Caco-2 (cell line): ENCODE data around the gene RAD51B. TPM values are rescaled to one million over a fixed set of nuclear protein-coding genes. Genes with fewer than 3 reads are reported as not detected.

Experiments used
- BruUV-seq: library from RNA; stranded (reverse); fragments of 400-500 nt; replicated peaks from 2 replicates; lab custom pipeline; 2021; lab: Mats Ljungman, UMichigan
- CTCF ChIA-PET: fragments of 300-600 bp; sonication (Branson Sonifier 250); formaldehyde crosslinking; loops from one replicate; lab custom pipeline; 2022; ENCODE audit warnings: antibody characterized with exemption; lab: Charles Lee
- POLR2A ChIA-PET: fragments of 300-600 bp; sonication (Branson Sonifier 250); formaldehyde crosslinking; loops from one replicate; lab custom pipeline; 2022; ENCODE audit warnings: antibody characterized with exemption; lab: Charles Lee
- DNase-seq, 2 experiments: peaks; one replicate each; pipeline versions ENCODE4 v3.0.0 to v3.0.0-alpha.2; 2020 to 2022
- H3K27me3 ChIP-seq: replicated peaks from 2 replicates; pipeline ENCODE4 v1.6.0; 2011; ENCODE audit warnings: low read length; ENCODE audit not compliant: control insufficient read depth, insufficient read depth
- H3K36me3 ChIP-seq: 2 replicates; pipeline ENCODE4 v1.5.1; 2011; ENCODE audit warnings: low read length; ENCODE audit not compliant: control insufficient read depth, insufficient read depth
- H3K4me1 ChIP-seq: fragments of 250-450 bp; sonication (Bioruptor Pico); 2 replicates; pipeline ENCODE4 v1.5.1; 2020; ENCODE audit warnings: mild to moderate bottlenecking
- H3K4me3 ChIP-seq: 2 replicates; pipeline ENCODE4 v1.5.1; 2011; ENCODE audit warnings: low read depth, mild to moderate bottlenecking, control low read depth, low read length
- H3K9me3 ChIP-seq: fragments of 250-450 bp; sonication (Bioruptor Pico); 2 replicates; pipeline ENCODE4 v1.5.1; 2020; ENCODE audit warnings: mild to moderate bottlenecking, moderate library complexity
- H3K27ac Mint-ChIP-seq: one replicate; pipeline ENCODE4 v1.8.0; 2022; ENCODE audit warnings: mixed read lengths; ENCODE audit not compliant: unreplicated experiment
- H3K27me3 Mint-ChIP-seq: one replicate; pipeline ENCODE4 v1.8.0; 2022; ENCODE audit warnings: mixed read lengths; ENCODE audit not compliant: insufficient read depth, unreplicated experiment
- H3K36me3 Mint-ChIP-seq: one replicate; pipeline ENCODE4 v1.8.0; 2022; ENCODE audit warnings: mild to moderate bottlenecking, mixed read lengths; ENCODE audit not compliant: insufficient read depth, unreplicated experiment
- H3K4me1 Mint-ChIP-seq: one replicate; pipeline ENCODE4 v1.8.0; 2022; ENCODE audit warnings: low read depth, mixed read lengths; ENCODE audit not compliant: unreplicated experiment
- H3K4me3 Mint-ChIP-seq: one replicate; pipeline ENCODE4 v1.8.0; 2022; ENCODE audit warnings: mild to moderate bottlenecking, moderate library complexity, mixed read lengths; ENCODE audit not compliant: unreplicated experiment
- H3K9me3 Mint-ChIP-seq: one replicate; pipeline ENCODE4 v1.8.0; 2022; ENCODE audit warnings: mixed read lengths; ENCODE audit not compliant: unreplicated experiment
- intact Hi-C: fragments of 100-400 bp; cut with micrococcal nuclease; formaldehyde crosslinking; loops from one replicate; pipeline ENCODE4 v1.10.0; 2022; ENCODE audit not compliant: unreplicated experiment
- total RNA-seq: library from RNA; stranded (reverse); gene quantifications from 2 replicates; pipeline ENCODE4 v1.2.3, GENCODE V29; 2022
- TF ChIP-seq, protein P1 (sequence below), 2 experiments: fragments of 200-600 bp in 1 of 2; IDR thresholded peaks; 1 replicate in 1 of 2; 2 replicates in 1 of 2; pipeline versions ENCODE4 v1.5.1 to v1.8.0; 2011 to 2022; ENCODE audit warnings: antibody characterized with exemption in 1 of 2, control low read depth in 1 of 2, inconsistent platforms in 1 of 2, low read depth in 1 of 2, low read length in 1 of 2, mild to moderate bottlenecking in 1 of 2, moderate library complexity in 1 of 2; ENCODE audit not compliant: insufficient read depth in 1 of 2, severe bottlenecking in 1 of 2, unreplicated experiment in 1 of 2

RAD51B gene
- total RNA-seq, 1 experiment from 2014 or later: 16.7 TPM

DNA sequence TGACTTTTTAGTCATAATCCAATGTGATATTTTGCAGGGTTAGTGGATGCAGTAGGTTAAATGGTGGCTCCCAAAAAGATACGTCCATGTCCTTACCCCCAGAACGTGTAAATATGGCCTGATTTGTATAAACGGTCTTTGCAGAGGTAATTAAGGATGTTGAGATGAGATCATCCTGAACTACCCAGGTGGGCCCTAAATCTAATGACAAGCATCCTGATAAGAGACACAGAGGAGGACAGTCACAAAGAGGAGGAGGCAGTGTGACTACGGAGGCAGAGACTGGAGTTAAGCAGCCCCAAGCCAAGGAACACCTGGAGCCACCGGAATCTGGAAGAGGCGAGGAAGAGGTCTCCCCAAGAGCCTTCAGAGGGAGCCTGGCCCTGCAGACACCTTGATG lies 679.9 kb downstream of the RAD51B start:
- H3K36me3 ChIP-seq: no peaks in the 10 kb centered on the region
- no peak overlapping the region for H3K4me3 Mint-ChIP-seq

DNA sequence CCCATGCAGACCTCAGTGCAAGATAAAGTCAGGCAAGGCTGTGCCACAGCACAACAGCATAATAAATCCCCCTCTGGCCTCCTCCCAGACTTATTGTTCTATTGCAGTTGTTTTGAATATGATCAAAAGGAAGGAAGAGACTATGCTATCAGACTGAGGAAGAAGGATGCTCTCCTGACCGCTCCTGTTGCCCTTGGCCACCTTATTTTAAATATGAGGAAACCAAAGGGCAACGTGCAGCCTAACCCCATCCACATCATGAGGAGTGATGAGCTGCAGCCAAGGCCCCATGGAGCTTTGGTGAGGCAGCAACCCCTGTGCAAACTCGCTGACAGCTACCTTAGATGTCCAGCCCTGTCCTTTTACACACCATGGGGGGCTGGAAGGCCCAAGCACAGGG lies 681.6 kb downstream of the RAD51B start:
- Histone ChIP-seq H3K4me1 (peaks cover 30% of the 10 kb centered on the region), H3K27me3 (no peaks in the 10 kb centered on the region), H3K4me3 (no peak overlapping the region), H3K36me3 (no peaks in the 10 kb centered on the region), H3K9me3 (no peaks in the 10 kb centered on the region)
- BruUV-seq: no TSS peak
- H3K9me3 Mint-ChIP-seq: no peaks in the 10 kb centered on the region
- no peak overlapping the region for H3K4me3 Mint-ChIP-seq
- no peaks in the 10 kb centered on the region for H3K27me3 Mint-ChIP-seq
- ChIA-PET CTCF (no interaction called here), POLR2A (no interaction called here)
- intact Hi-C loops: no loop called here
- TF ChIP-seq, protein P1, sequence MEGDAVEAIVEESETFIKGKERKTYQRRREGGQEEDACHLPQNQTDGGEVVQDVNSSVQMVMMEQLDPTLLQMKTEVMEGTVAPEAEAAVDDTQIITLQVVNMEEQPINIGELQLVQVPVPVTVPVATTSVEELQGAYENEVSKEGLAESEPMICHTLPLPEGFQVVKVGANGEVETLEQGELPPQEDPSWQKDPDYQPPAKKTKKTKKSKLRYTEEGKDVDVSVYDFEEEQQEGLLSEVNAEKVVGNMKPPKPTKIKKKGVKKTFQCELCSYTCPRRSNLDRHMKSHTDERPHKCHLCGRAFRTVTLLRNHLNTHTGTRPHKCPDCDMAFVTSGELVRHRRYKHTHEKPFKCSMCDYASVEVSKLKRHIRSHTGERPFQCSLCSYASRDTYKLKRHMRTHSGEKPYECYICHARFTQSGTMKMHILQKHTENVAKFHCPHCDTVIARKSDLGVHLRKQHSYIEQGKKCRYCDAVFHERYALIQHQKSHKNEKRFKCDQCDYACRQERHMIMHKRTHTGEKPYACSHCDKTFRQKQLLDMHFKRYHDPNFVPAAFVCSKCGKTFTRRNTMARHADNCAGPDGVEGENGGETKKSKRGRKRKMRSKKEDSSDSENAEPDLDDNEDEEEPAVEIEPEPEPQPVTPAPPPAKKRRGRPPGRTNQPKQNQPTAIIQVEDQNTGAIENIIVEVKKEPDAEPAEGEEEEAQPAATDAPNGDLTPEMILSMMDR (IDR thresholded peaks at IDR 0.05; ENCODE audit: insufficient read depth in 1 of 2, low read depth in 1 of 2, low read length in 1 of 2, severe bottlenecking in 1 of 2, unreplicated experiment in 1 of 2): no peak
- no peaks in the 10 kb centered on the region for H3K36me3 Mint-ChIP-seq
- no peak overlapping the region for H3K27ac Mint-ChIP-seq
- no peak for DNase-seq
- peaks cover 20% of the 10 kb centered on the region for H3K4me1 Mint-ChIP-seq

More for the DNA sequence above, 679.9 kb downstream of the RAD51B start:
- no peak overlapping the region for H3K27ac Mint-ChIP-seq
- Histone ChIP-seq H3K27me3 (no peaks in the 10 kb centered on the region), H3K4me1 (peaks cover 27% of the 10 kb centered on the region), H3K9me3 (no peaks in the 10 kb centered on the region), H3K4me3 (no peak overlapping the region)
- H3K4me1 Mint-ChIP-seq: peaks cover 17% of the 10 kb centered on the region
- TF ChIP-seq, protein P1 (IDR thresholded peaks at IDR 0.05; ENCODE audit: insufficient read depth in 1 of 2, low read depth in 1 of 2, low read length in 1 of 2, severe bottlenecking in 1 of 2, unreplicated experiment in 1 of 2): no peak
- no peak for DNase-seq
- CTCF ChIA-PET: no interaction called here
- intact Hi-C loops: no loop called here
- H3K27me3 Mint-ChIP-seq: no peaks in the 10 kb centered on the region
- POLR2A ChIA-PET: no interaction called here
- H3K9me3 Mint-ChIP-seq: no peaks in the 10 kb centered on the region
- H3K36me3 Mint-ChIP-seq: no peaks in the 10 kb centered on the region
- BruUV-seq: no TSS peak

DNA sequence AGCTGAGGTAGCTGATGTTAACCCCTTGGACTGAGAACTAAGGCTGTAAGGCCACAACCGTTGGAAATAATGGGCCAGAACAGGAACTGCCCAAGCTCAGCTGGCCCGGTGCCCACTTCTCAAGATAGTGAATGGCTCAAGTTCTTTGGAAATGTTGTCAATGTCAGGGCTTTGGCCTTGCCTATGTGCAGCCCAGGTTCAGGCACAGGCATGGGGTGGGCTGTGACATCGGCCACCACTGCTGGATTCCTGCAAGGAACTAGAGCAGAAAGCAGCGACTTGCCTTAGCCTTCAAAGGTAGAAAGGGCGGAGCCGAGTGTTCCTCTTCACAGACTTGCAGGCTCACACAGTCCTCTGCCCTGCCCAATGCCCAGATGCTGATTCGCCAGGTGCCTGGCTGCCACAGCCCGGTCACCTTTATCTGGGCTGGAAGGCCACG lies 682.1 kb downstream of the RAD51B start:
- no TSS peak for BruUV-seq
- H3K4me3 ChIP-seq: no peak overlapping the region
- no peaks in the 10 kb centered on the region for H3K36me3 Mint-ChIP-seq
- intact Hi-C loops: no loop called here
- no peaks in the 10 kb centered on the region for H3K27me3 ChIP-seq
- no peak overlapping the region for H3K4me3 Mint-ChIP-seq
- H3K9me3 Mint-ChIP-seq: no peaks in the 10 kb centered on the region
- H3K9me3 ChIP-seq: no peaks in the 10 kb centered on the region
- ChIA-PET POLR2A (no interaction called here), CTCF (interaction anchor here (0.6 kb wide), 1 partner anchor 637 kb away, joined by 4 read pairs; no protein-coding TSS in a partner anchor)
- H3K27ac Mint-ChIP-seq: no peak overlapping the region
- H3K4me1 ChIP-seq: peaks cover 33% of the 10 kb centered on the region
- H3K27me3 Mint-ChIP-seq: no peaks in the 10 kb centered on the region
- H3K36me3 ChIP-seq: no peaks in the 10 kb centered on the region
- DNase-seq: no peak
- TF ChIP-seq, protein P1 (IDR thresholded peaks at IDR 0.05; ENCODE audit: insufficient read depth in 1 of 2, low read depth in 1 of 2, low read length in 1 of 2, severe bottlenecking in 1 of 2, unreplicated experiment in 1 of 2): no peak
- peaks cover 25% of the 10 kb centered on the region for H3K4me1 Mint-ChIP-seq
